Breast epithelium (tissue), 3 donors: Measurements from ENCODE around the gene PRKAR1B.

Experiments
- POLR2A ChIP-seq: fragments of 450-650 bp; IDR thresholded peaks from one replicate; pipeline ENCODE4 v1.6.1; 2016; ENCODE audit warnings: antibody characterized with exemption, mild to moderate bottlenecking, moderate library complexity
- TF ChIP-seq, protein P1 (sequence below), 3 donors: fragments of 450-650 bp; IDR thresholded peaks; one replicate each; pipeline ENCODE4 v1.5.1; 2016 to 2017; ENCODE audit warnings: antibody characterized with exemption in 3 of 3, mild to moderate bottlenecking in 3 of 3, moderate library complexity in 3 of 3

DNA sequence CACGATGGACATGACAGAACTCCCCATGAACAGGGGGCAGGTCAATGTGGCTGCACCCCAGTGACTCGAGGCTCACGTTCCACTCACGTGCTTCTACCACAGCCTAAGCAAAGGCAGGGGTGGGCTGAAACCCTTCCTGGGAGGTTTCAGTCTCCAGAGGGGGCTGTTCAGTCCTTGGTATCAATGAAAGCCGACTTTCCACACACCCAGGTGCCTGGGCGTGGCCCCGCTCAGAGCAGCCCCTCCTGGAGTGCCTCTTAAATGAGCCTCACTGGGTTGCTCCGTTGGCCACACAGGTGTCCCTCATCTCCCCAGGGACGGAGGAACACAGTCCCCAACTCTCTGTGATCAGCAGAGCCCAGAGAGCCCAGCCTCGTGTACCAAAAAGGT lies 116.9 kb downstream of the PRKAR1B start:
- TF ChIP-seq, protein P1, sequence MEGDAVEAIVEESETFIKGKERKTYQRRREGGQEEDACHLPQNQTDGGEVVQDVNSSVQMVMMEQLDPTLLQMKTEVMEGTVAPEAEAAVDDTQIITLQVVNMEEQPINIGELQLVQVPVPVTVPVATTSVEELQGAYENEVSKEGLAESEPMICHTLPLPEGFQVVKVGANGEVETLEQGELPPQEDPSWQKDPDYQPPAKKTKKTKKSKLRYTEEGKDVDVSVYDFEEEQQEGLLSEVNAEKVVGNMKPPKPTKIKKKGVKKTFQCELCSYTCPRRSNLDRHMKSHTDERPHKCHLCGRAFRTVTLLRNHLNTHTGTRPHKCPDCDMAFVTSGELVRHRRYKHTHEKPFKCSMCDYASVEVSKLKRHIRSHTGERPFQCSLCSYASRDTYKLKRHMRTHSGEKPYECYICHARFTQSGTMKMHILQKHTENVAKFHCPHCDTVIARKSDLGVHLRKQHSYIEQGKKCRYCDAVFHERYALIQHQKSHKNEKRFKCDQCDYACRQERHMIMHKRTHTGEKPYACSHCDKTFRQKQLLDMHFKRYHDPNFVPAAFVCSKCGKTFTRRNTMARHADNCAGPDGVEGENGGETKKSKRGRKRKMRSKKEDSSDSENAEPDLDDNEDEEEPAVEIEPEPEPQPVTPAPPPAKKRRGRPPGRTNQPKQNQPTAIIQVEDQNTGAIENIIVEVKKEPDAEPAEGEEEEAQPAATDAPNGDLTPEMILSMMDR (IDR thresholded peaks at IDR 0.05), result no peak
- no peak for TF ChIP-seq POLR2A
